NCI-H2107 (cell line): ENCODE measurements around the gene PLCB4.
"Not testable (repeated sequence)": the region's sequence is repeated elsewhere in the genome, so short reads cannot be mapped to it uniquely, and the experiment has no call there.

Experiments
- DNase-seq: peaks from one replicate; lab custom pipeline; 2025; lab: John Stamatoyannopoulos, UW

PLCB4 gene

GRCh38 chr20:9068841-9069663 is at the start of gene PLCB4:
Gene PLCB4 (plus strand): TSS chr20:9069087. CDS start chr20:9307815, 238,728 bp downstream.
- DNase-seq: no peak

GRCh38 chr20:9019833-9020232 is 49.1 kb upstream of the PLCB4 start:
- DNase-seq: no peak

- no peak for DNase-seq
These were observed 47.7 kb upstream of the PLCB4 start for GRCh38 chr20:9021216-9021615.

- DNase-seq: no peak
These were observed 47.2 kb upstream of the PLCB4 start for GRCh38 chr20:9021699-9022098.

GRCh38 chr20:9022376-9022775 is 46.5 kb upstream of the PLCB4 start:
- no peak for DNase-seq

GRCh38 chr20:9024606-9025005 is 44.3 kb upstream of the PLCB4 start:
- no peak for DNase-seq

- no peak for DNase-seq
These were observed 43.9 kb upstream of the PLCB4 start for GRCh38 chr20:9025011-9025410.

- DNase-seq: no peak
These were observed 43.2 kb upstream of the PLCB4 start for GRCh38 chr20:9025643-9026042.

GRCh38 chr20:9027626-9028025 is 41.3 kb upstream of the PLCB4 start:
- DNase-seq: no peak

- no peak for DNase-seq
These were observed 40.5 kb upstream of the PLCB4 start for GRCh38 chr20:9028419-9028818.

- no peak for DNase-seq
These were observed 36.9 kb upstream of the PLCB4 start for GRCh38 chr20:9031991-9032390.

- DNase-seq: no peak
These were observed 36.1 kb upstream of the PLCB4 start for GRCh38 chr20:9032758-9033157.

GRCh38 chr20:9035126-9035525 is 33.8 kb upstream of the PLCB4 start:
- DNase-seq: no peak

- no peak for DNase-seq
These were observed 32.3 kb upstream of the PLCB4 start for GRCh38 chr20:9036593-9036992.

- DNase-seq: no peak
These were observed 29.9 kb upstream of the PLCB4 start for GRCh38 chr20:9038791-9039535.

GRCh38 chr20:9040863-9041524 is 27.9 kb upstream of the PLCB4 start:
- DNase-seq: no peak

- no peak for DNase-seq
These were observed 25.5 kb upstream of the PLCB4 start for GRCh38 chr20:9043364-9043763.

- not testable (repeated sequence) for DNase-seq
These were observed 21.0 kb upstream of the PLCB4 start for GRCh38 chr20:9047928-9048327.

- DNase-seq: no peak
These were observed 17.4 kb upstream of the PLCB4 start for GRCh38 chr20:9051508-9051907.

GRCh38 chr20:9052136-9052535 is 16.8 kb upstream of the PLCB4 start:
- DNase-seq: no peak

- no peak for DNase-seq
These were observed 15.8 kb upstream of the PLCB4 start for GRCh38 chr20:9053108-9053507.

- no peak for DNase-seq
These were observed 14.7 kb upstream of the PLCB4 start for GRCh38 chr20:9054176-9054575.

- no peak for DNase-seq
These were observed 9.0 kb upstream of the PLCB4 start for GRCh38 chr20:9059931-9060330.
